Stimulated activated CD4-positive, alpha-beta T cell treated with anti-CD3 and anti-CD28 coated beads, Interleukin-1b, Interleukin-23, amount 100 ng/mL, for 1 hour (primary cell): ENCODE measurements around the gene ABO.
"Not testable (repeated sequence)": the region's sequence is repeated elsewhere in the genome, so short reads cannot be mapped to it uniquely, and the experiment has no call there.

Source experiments
- DNase-seq, 2 donors: peaks; one replicate each; pipeline ENCODE4 v3.0.0-alpha.2; 2020; ENCODE audit warnings: low read depth in 2 of 2

The ABO gene

GRCh38 chr9:133205996-133206931, 68.7 kb downstream of the ABO start:
- DNase-seq, result no peak

GRCh38 chr9:133205481-133205887, 69.5 kb downstream of the ABO start:
- not testable (repeated sequence) for DNase-seq
